H1 (cell line): Measurements from ENCODE around the gene GIPR. TPM values are rescaled to one million over a fixed set of nuclear protein-coding genes. Genes with fewer than 3 reads are reported as not detected.

Experiments
- CTCF ChIA-PET: fragments of 300-600 bp; sonication (Branson Sonifier 250); formaldehyde crosslinking; loops from one replicate; lab custom pipeline; 2021; ENCODE audit not compliant: partially characterized antibody; lab: Charles Lee
- POLR2A ChIA-PET: fragments of 300-600 bp; sonication (Branson Sonifier 250); formaldehyde crosslinking; loops from one replicate; lab custom pipeline; 2021; ENCODE audit warnings: inconsistent platforms; ENCODE audit not compliant: partially characterized antibody; lab: Charles Lee
- DNase-seq, 2 experiments: peaks; one replicate each; pipeline versions ENCODE4 v3.0.0 to v3.0.0-alpha.2; 2010 to 2022; ENCODE audit warnings: low spot score in 2 of 2, low read depth in 1 of 2, mixed read lengths in 1 of 2
- FAIRE-seq: peaks from 2 replicates; lab custom pipeline; 2011; peaks lifted over from hg19 to GRCh38; lab: Jason Lieb, UNC
- H2AFZ ChIP-seq: 2 replicates; pipeline ENCODE4 v1.8.1; 2012; ENCODE audit warnings: low read length, inconsistent platforms
- H2AK5ac ChIP-seq: 2 replicates; pipeline ENCODE4 v1.6.1; 2013; ENCODE audit warnings: low read depth, low read length
- H2BK120ac ChIP-seq: replicated peaks from 2 replicates; pipeline ENCODE3; 2013; ENCODE audit warnings: low read depth, low read length, inconsistent platforms
- H2BK12ac ChIP-seq: 2 replicates; pipeline ENCODE4 v1.6.1; 2013; ENCODE audit warnings: low read depth, low read length
- H2BK15ac ChIP-seq: 2 replicates; pipeline ENCODE4 v1.6.1; 2013; ENCODE audit warnings: low read length
- H2BK20ac ChIP-seq: 2 replicates; pipeline ENCODE4 v1.6.1; 2013; ENCODE audit warnings: low read length
- H2BK5ac ChIP-seq: 2 replicates; pipeline ENCODE4 v1.6.1; 2013; ENCODE audit warnings: low read depth, low read length
- H3K14ac ChIP-seq: 2 replicates; pipeline ENCODE4 v1.6.1; 2013; ENCODE audit warnings: inconsistent platforms; ENCODE audit not compliant: insufficient read length
- H3K18ac ChIP-seq: 2 replicates; pipeline ENCODE4 v1.6.1; 2013; ENCODE audit warnings: low read length; ENCODE audit errors: extremely low read depth
- H3K23ac ChIP-seq: 2 replicates; pipeline ENCODE4 v1.6.1; 2013; ENCODE audit warnings: inconsistent platforms; ENCODE audit not compliant: insufficient read length
- H3K23me2 ChIP-seq: 2 replicates; pipeline ENCODE4 v1.6.1; 2013; ENCODE audit warnings: low read depth, low read length
- H3K27ac ChIP-seq: 2 replicates; pipeline ENCODE4 v1.6.1; 2011; ENCODE audit warnings: low read depth, low read length, inconsistent platforms
- H3K27me3 ChIP-seq, 4 experiments: replicated peaks in 1 of 4; 1 replicate in 1 of 4; 2 replicates in 3 of 4; pipeline versions ENCODE4 v1.6.1 to v1.8.1; 2011 to 2013; ENCODE audit warnings: low read length in 3 of 4, mild to moderate bottlenecking in 3 of 4, inconsistent platforms in 2 of 4, mixed read lengths in 2 of 4, moderate library complexity in 1 of 4; ENCODE audit not compliant: control insufficient read depth in 3 of 4, insufficient read depth in 3 of 4; ENCODE audit errors: extremely low read depth in 1 of 4
- H3K36me3 ChIP-seq, 4 experiments: 2 replicates each; pipeline versions ENCODE4 v1.6.1 to v1.8.1; 2011 to 2013; ENCODE audit warnings: mild to moderate bottlenecking in 4 of 4, low read length in 3 of 4, moderate library complexity in 2 of 4, control low read depth in 1 of 4, inconsistent platforms in 1 of 4; ENCODE audit not compliant: insufficient read depth in 4 of 4, control insufficient read depth in 2 of 4
- H3K4ac ChIP-seq: replicated peaks from 2 replicates; pipeline ENCODE3; 2013; ENCODE audit warnings: low read length, low read depth, mixed read lengths, inconsistent platforms; ENCODE audit not compliant: insufficient read length
- H3K4me1 ChIP-seq, 4 experiments: replicated peaks in 1 of 4; 1 replicate in 1 of 4; 2 replicates in 3 of 4; pipeline versions ENCODE4 v1.6.1 to v1.8.1; 2011 to 2013; ENCODE audit warnings: low read length in 3 of 4, inconsistent platforms in 2 of 4, mixed read lengths in 1 of 4; ENCODE audit not compliant: insufficient read depth in 4 of 4, control insufficient read depth in 3 of 4
- H3K4me2 ChIP-seq, 2 experiments: 2 replicates each; pipeline versions ENCODE4 v1.6.1 to v1.8.1; 2011 to 2013; ENCODE audit warnings: low read depth in 2 of 2, low read length in 2 of 2, control low read depth in 1 of 2, inconsistent platforms in 1 of 2, mild to moderate bottlenecking in 1 of 2; ENCODE audit not compliant: insufficient read depth in 1 of 2
- H3K4me3 ChIP-seq, 4 experiments: fragments of 200-600, 300-600 bp in 1 of 4; sonication (generic), shearing (Covaris generic), sonication (Bioruptor Twin) in 1 of 4; 2 replicates each; pipeline versions ENCODE4 v1.5.1 to v1.8.1; 2011 to 2016; ENCODE audit warnings: low read length in 4 of 4, low read depth in 3 of 4, control low read depth in 2 of 4, inconsistent platforms in 2 of 4, mild to moderate bottlenecking in 2 of 4, mixed read lengths in 1 of 4, moderate library complexity in 1 of 4; ENCODE audit not compliant: insufficient read depth in 2 of 4; ENCODE audit errors: extremely low read depth in 1 of 4
- H3K56ac ChIP-seq: replicated peaks from 2 replicates; pipeline ENCODE3; 2013; ENCODE audit warnings: low read depth, mild to moderate bottlenecking, mixed read lengths, low read length, inconsistent platforms; ENCODE audit not compliant: insufficient read length
- H3K79me1 ChIP-seq: 2 replicates; pipeline ENCODE4 v1.6.1; 2013; ENCODE audit warnings: low read depth, low read length, control low read depth
- H3K79me2 ChIP-seq, 2 experiments: 2 replicates each; pipeline versions ENCODE4 v1.6.1 to v1.8.1; 2012 to 2013; ENCODE audit warnings: low read length in 2 of 2, mild to moderate bottlenecking in 2 of 2, inconsistent platforms in 1 of 2; ENCODE audit not compliant: insufficient read depth in 2 of 2, control insufficient read depth in 1 of 2
- H3K9ac ChIP-seq, 4 experiments: replicated peaks in 1 of 4; 1 replicate in 1 of 4; 2 replicates in 3 of 4; pipeline versions ENCODE4 v1.6.1 to v1.8.1; 2011 to 2013; ENCODE audit warnings: low read depth in 3 of 4, low read length in 3 of 4, control low read depth in 2 of 4, mild to moderate bottlenecking in 2 of 4, moderate library complexity in 2 of 4, inconsistent platforms in 1 of 4; ENCODE audit errors: extremely low read depth in 1 of 4
- H3K9me3 ChIP-seq, 2 experiments: 2 replicates each; pipeline versions ENCODE4 v1.6.1 to v1.8.1; 2012 to 2013; ENCODE audit warnings: mild to moderate bottlenecking in 2 of 2, moderate library complexity in 2 of 2, control low read depth in 1 of 2, inconsistent platforms in 1 of 2, low read depth in 1 of 2, low read length in 1 of 2, mixed read lengths in 1 of 2; ENCODE audit not compliant: insufficient read depth in 2 of 2
- H4K20me1 ChIP-seq, 2 experiments: replicated peaks in 1 of 2; 2 replicates each; pipeline versions ENCODE3 to v1.8.1; 2011 to 2013; ENCODE audit warnings: inconsistent platforms in 2 of 2, low read length in 2 of 2, mild to moderate bottlenecking in 1 of 2; ENCODE audit not compliant: insufficient read depth in 2 of 2, control insufficient read depth in 1 of 2
- H4K5ac ChIP-seq: 2 replicates; pipeline ENCODE4 v1.6.1; 2013; ENCODE audit warnings: low read length, low read depth, mixed read lengths, inconsistent platforms; ENCODE audit not compliant: insufficient read length
- H4K8ac ChIP-seq: 2 replicates; pipeline ENCODE4 v1.8.0; 2013; ENCODE audit warnings: mild to moderate bottlenecking, moderate library complexity, low read length, inconsistent platforms; ENCODE audit not compliant: insufficient read depth; ENCODE audit errors: extremely low read depth
- H4K91ac ChIP-seq: replicated peaks from 2 replicates; pipeline ENCODE3; 2013; ENCODE audit warnings: low read length, mixed read lengths, inconsistent platforms; ENCODE audit not compliant: insufficient read length
- CBX5 ChIP-seq: fragments of 300-800, 300-1000 bp; sonication (generic); IDR thresholded peaks from 2 replicates; pipeline ENCODE4 v1.7.1; 2016; ENCODE audit warnings: antibody characterized with exemption, low read length, low read depth
- CHD2 ChIP-seq: IDR thresholded peaks from 2 replicates; pipeline ENCODE4 v1.6.1; 2012; ENCODE audit warnings: low read length, improper control_type of control experiment
- CTBP2 ChIP-seq: IDR thresholded peaks from 2 replicates; pipeline ENCODE4 v1.7.0; 2011; ENCODE audit warnings: borderline replicate concordance, mild to moderate bottlenecking, moderate library complexity, mixed read lengths, low read length; ENCODE audit not compliant: insufficient read depth, insufficient read length
- GABPA ChIP-seq: IDR thresholded peaks from 2 replicates; pipeline ENCODE4 v1.6.1; 2011; ENCODE audit warnings: mild to moderate bottlenecking, low read length, moderate library complexity, borderline replicate concordance; ENCODE audit not compliant: insufficient read depth
- KDM4A ChIP-seq: IDR thresholded peaks from one replicate; pipeline ENCODE4 v1.7.1; 2012; ENCODE audit warnings: low read depth, mild to moderate bottlenecking, moderate library complexity, low read length, inconsistent platforms; ENCODE audit not compliant: severe bottlenecking
- PHF8 ChIP-seq: fragments of 200-600 bp; sonication (generic); conservative IDR thresholded peaks from 2 replicates; pipeline ENCODE4 v1.7.1; 2012; ENCODE audit warnings: low read depth, mild to moderate bottlenecking, inconsistent platforms, low read length, moderate library complexity
- POU5F1 ChIP-seq: IDR thresholded peaks from 2 replicates; pipeline ENCODE4 v1.6.1; 2011; ENCODE audit warnings: low read depth, mild to moderate bottlenecking, low read length, moderate library complexity
- WGBS, 2 experiments: shearing (Covaris generic) in 1 of 2; methylation state at CpG; one replicate each; pipeline versions ENCODE4 v1.1.6 to v1.1.7; 2013 to 2015; ENCODE audit warnings: low lambda C conversion rate in 2 of 2, mixed read lengths in 2 of 2, inconsistent platforms in 1 of 2, low coverage in 1 of 2, missing lambda C conversion rate in 1 of 2; ENCODE audit not compliant: insufficient replicate concordance in 2 of 2, insufficient coverage in 1 of 2, insufficient read length in 1 of 2; ENCODE audit errors: extremely low coverage in 1 of 2, missing lambda C conversion rate in 1 of 2; 5-methylcytosine and 5-hydroxymethylcytosine counted together
- polyA plus RNA-seq, 7 experiments: library from polyadenylated mRNA; depleted of rRNA in 3 of 7; stranded (reverse) in 5 of 7; unstranded in 2 of 7; fragments of >200 nt in 5 of 7; fragments of 200-250 nt in 2 of 7; gene quantifications; 1 replicate in 5 of 7; 2 replicates in 1 of 7; 4 replicates in 1 of 7; pipeline versions ENCODE4 v1.2.1 to v1.2.3, GENCODE V29; 2011 to 2013; ENCODE audit warnings: missing spikeins in 2 of 7, mixed read lengths in 2 of 7
- total RNA-seq: library from RNA; stranded (reverse); fragmentation: NEBNext Ultra II Directional; extraction: Animal tissue kit (Norgen Biotek cat#: 25700); gene quantifications from 2 replicates; pipeline ENCODE4 v1.2.1, GENCODE V29; 2021

Gene GIPR
- total and polyA plus RNA-seq, 2 of the 8 experiments (the other 6 are each of a cell fraction or from before 2014, with no cell fraction given) = 0.42 to 1.3 TPM

DNA sequence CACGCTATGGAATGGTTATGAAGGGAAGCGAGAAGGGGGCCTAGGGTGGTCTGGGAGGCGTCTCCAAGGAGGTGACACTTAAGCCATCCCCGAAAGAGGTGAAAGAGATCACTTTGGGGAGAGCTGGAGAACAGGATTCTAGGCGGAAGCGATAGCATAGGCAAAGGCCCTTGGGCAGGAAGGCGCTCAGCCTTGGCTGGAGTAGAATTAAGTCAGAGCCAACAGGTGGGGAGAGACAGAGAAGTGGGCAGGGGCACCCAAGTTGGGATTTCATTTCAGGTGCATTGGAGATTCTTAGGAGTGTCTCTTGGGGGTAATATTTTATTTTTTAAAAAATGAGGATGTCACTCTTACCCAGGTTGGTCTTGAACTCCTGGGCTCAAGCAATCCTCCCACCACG is 14.1 kb downstream of the GIPR start:
- no peaks in the 10 kb centered on the region for H3K79me1 ChIP-seq
- no peak overlapping the region for H2BK15ac ChIP-seq
- H2BK20ac ChIP-seq = no peak overlapping the region
- WGBS, 2 experiments = 74% methylated on average over 8 of the region's 8 CpGs; no CpG with 5 or more reads in 1 of the 2 experiments
- TF ChIP-seq CBX5 = no peak
- no peak for TF ChIP-seq CHD2
- TF ChIP-seq KDM4A = no peak
- TF ChIP-seq CTBP2 = no peak
- no peak for TF ChIP-seq PHF8
- TF ChIP-seq POU5F1 = no peak
- TF ChIP-seq GABPA = no peak
- H3K4ac ChIP-seq = no peak overlapping the region
- H3K23me2 ChIP-seq = peaks cover 5% of the 10 kb centered on the region
- POLR2A ChIA-PET = interaction anchor here (0.6 to 5.1 kb wide), 6 partner anchors 8 to 216 kb away, joined by 3 to 34 read pairs (median 4); partner anchors contain the start of genes QPCTL and SNRPD2
- H3K56ac ChIP-seq = no peak overlapping the region
- FAIRE-seq = no peak
- CTCF ChIA-PET = interaction anchor here (0.7 to 9.6 kb wide), 11 partner anchors 9 to 202 kb away, joined by 3 to 98 read pairs (median 4); partner anchors contain the start of genes QPCTL, SIX5 and SNRPD2
- no peak overlapping the region for H3K23ac ChIP-seq
- no peak overlapping the region for H2BK5ac ChIP-seq
- no peak overlapping the region for H2AFZ ChIP-seq
- H4K8ac ChIP-seq = no peak overlapping the region
- no peak overlapping the region for H2BK120ac ChIP-seq
- peaks cover 0 to 5% (median 0%) of the 10 kb centered on the region in 4 experiments; a peak in 3 of 7 replicates for H3K27me3 ChIP-seq
- DNase-seq = no peak
- H4K91ac ChIP-seq = no peak overlapping the region
- H3K36me3 ChIP-seq = peaks cover 1 to 29% (median 14%) of the 10 kb centered on the region in 4 experiments; a peak in 7 of 8 replicates
- peak overlapping the region in 2 of 4 experiments; percentile 33 to 57; a peak in 4 of 8 replicates for H3K4me3 ChIP-seq
- no peak overlapping the region for H4K5ac ChIP-seq
- H4K20me1 ChIP-seq = peaks cover 2 to 5% of the 10 kb centered on the region in 2 experiments
- H3K27ac ChIP-seq = no peak overlapping the region
- H3K14ac ChIP-seq = no peak overlapping the region
- H3K9ac ChIP-seq = no peak overlapping the region
- peaks cover 0 to 7% (median 3%) of the 10 kb centered on the region in 4 experiments; a peak in 4 of 7 replicates for H3K4me1 ChIP-seq
- H3K79me2 ChIP-seq = no peaks in the 10 kb centered on the region
- H2BK12ac ChIP-seq = no peak overlapping the region
- H2AK5ac ChIP-seq = no peak overlapping the region
- H3K18ac ChIP-seq = no peak overlapping the region
- peak overlapping the region; percentile 2 to 81; a peak in 3 of 4 replicates for H3K4me2 ChIP-seq
- H3K9me3 ChIP-seq = no peaks in the 10 kb centered on the region
